ENCODE measurements around the gene MAMLD1.

MAMLD1 gene

GRCh38 chrX:150357790-150358189, 5.3 kb upstream of the MAMLD1 start:
- no peaks in the 10 kb centered on the region for H3K9me3 ChIP-seq (ENCODE audit: insufficient read depth, low read depth, low read length)
- H3K36me3 ChIP-seq (ENCODE audit: insufficient read depth, low read depth, low read length): no peaks in the 10 kb centered on the region
- H3K4me1 ChIP-seq (ENCODE audit: insufficient read depth, low read length): no peaks in the 10 kb centered on the region
- H3K9ac ChIP-seq (ENCODE audit: low read depth, low read length): no peak overlapping the region
- no peak overlapping the region for H3K27ac ChIP-seq (ENCODE audit: low read length)
- no peak overlapping the region for H3K4me3 ChIP-seq (ENCODE audit: low read length)
- peaks cover 45% of the 10 kb centered on the region for H3K27me3 ChIP-seq (ENCODE audit: insufficient read depth, low read length)

DNA sequence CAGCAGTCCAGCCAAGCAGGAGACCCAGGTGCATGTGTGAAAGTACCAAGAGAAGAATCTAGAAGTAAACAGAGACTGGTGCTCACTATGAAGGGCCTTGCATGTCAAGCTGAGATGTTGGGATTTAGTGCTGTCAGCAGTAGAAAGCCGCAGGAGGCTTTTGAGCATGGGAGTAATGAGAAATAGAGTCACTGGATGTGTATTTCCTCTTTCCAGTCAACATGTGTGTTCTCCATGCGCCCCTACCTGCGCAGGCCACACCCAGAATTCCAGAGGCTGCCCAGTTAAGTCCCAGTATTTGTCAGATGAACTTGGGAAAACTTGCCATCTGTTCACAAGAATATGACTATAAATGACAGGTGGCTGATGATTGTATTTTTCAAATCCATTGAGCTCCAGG, 4.5 kb upstream of the MAMLD1 start:
- Histone ChIP-seq H3K9ac (ENCODE audit: low read depth, low read length) (no peak overlapping the region), H3K36me3 (ENCODE audit: insufficient read depth, low read depth, low read length) (no peaks in the 10 kb centered on the region), H3K4me1 (ENCODE audit: insufficient read depth, low read length) (no peaks in the 10 kb centered on the region), H3K4me3 (ENCODE audit: low read length) (no peak overlapping the region), H3K27ac (ENCODE audit: low read length) (no peak overlapping the region), H3K27me3 (ENCODE audit: insufficient read depth, low read length) (peaks cover 54% of the 10 kb centered on the region), H3K9me3 (ENCODE audit: insufficient read depth, low read depth, low read length) (no peaks in the 10 kb centered on the region)

GRCh38 chrX:150360331-150360730, 2.8 kb upstream of the MAMLD1 start:
- Histone ChIP-seq H3K9ac (ENCODE audit: low read depth, low read length) (no peak overlapping the region), H3K9me3 (ENCODE audit: insufficient read depth, low read depth, low read length) (no peaks in the 10 kb centered on the region), H3K36me3 (ENCODE audit: insufficient read depth, low read depth, low read length) (no peaks in the 10 kb centered on the region), H3K4me1 (ENCODE audit: insufficient read depth, low read length) (no peaks in the 10 kb centered on the region), H3K27me3 (ENCODE audit: insufficient read depth, low read length) (peaks cover 65% of the 10 kb centered on the region), H3K27ac (ENCODE audit: low read length) (no peak overlapping the region), H3K4me3 (ENCODE audit: low read length) (no peak overlapping the region)

DNA sequence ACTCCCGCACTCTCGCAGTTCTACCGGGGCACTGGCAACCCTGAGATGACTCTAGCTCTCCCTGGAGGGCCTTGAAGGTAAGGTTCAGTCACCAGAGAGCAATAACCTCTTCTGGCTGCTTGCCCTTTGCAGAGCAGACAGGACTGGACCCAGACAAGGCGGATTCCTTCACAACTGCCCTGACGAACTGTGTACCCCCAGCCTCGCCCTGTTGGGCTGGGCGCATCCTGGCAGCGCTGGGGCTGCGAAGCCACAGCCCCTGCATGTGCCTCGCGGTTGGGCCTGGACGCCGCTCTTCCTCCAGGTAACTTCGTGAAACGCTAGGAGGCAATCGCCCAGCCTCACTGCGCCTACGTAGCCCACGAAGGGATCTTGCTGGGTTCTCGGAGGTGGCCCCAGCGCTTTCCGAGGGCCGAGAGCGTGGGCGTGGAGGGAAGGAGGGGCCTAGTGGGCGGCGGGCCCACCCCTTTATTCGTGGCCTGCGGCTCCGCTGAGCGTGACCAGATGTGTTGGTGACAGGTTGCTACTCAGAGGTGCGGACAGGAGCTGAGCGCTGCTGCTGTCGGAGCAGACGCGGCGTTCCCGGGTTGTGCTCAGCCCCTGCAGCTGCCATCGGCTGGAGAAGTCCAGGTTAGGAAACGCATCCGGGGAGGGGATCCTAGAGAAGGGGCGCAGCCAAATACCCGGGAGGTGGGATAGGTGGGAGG, 1.9 kb upstream of the MAMLD1 start:
- Histone ChIP-seq H3K9me3 (ENCODE audit: insufficient read depth, low read depth, low read length) (no peaks in the 10 kb centered on the region), H3K4me3 (ENCODE audit: low read length) (peak overlapping the region; percentile 60; the same call in 1 of the 2 replicates), H3K4me1 (ENCODE audit: insufficient read depth, low read length) (no peaks in the 10 kb centered on the region), H3K27me3 (ENCODE audit: insufficient read depth, low read length) (peaks cover 73% of the 10 kb centered on the region), H3K9ac (ENCODE audit: low read depth, low read length) (no peak overlapping the region), H3K27ac (ENCODE audit: low read length) (no peak overlapping the region), H3K36me3 (ENCODE audit: insufficient read depth, low read depth, low read length) (no peaks in the 10 kb centered on the region)

- Histone ChIP-seq H3K9ac (ENCODE audit: low read depth, low read length) (no peak overlapping the region), H3K36me3 (ENCODE audit: insufficient read depth, low read depth, low read length) (no peaks in the 10 kb centered on the region), H3K9me3 (ENCODE audit: insufficient read depth, low read depth, low read length) (no peaks in the 10 kb centered on the region), H3K4me1 (ENCODE audit: insufficient read depth, low read length) (no peaks in the 10 kb centered on the region), H3K27ac (ENCODE audit: low read length) (no peak overlapping the region), H3K4me3 (ENCODE audit: low read length) (peak overlapping the region; percentile 60), H3K27me3 (ENCODE audit: insufficient read depth, low read length) (peaks cover 79% of the 10 kb centered on the region)
Observed at GRCh38 chrX:150361777-150362351, 1.3 kb upstream of the MAMLD1 start.

- Histone ChIP-seq H3K9me3 (ENCODE audit: insufficient read depth, low read depth, low read length) (no peaks in the 10 kb centered on the region), H3K4me1 (ENCODE audit: insufficient read depth, low read length) (no peaks in the 10 kb centered on the region), H3K4me3 (ENCODE audit: low read length) (peak overlapping the region; percentile 60), H3K9ac (ENCODE audit: low read depth, low read length) (no peak overlapping the region), H3K27me3 (ENCODE audit: insufficient read depth, low read length) (peaks cover 81% of the 10 kb centered on the region), H3K36me3 (ENCODE audit: insufficient read depth, low read depth, low read length) (no peaks in the 10 kb centered on the region), H3K27ac (ENCODE audit: low read length) (no peak overlapping the region)
Observed at GRCh38 chrX:150363561-150364346, 637 bp downstream of the MAMLD1 start.

DNA sequence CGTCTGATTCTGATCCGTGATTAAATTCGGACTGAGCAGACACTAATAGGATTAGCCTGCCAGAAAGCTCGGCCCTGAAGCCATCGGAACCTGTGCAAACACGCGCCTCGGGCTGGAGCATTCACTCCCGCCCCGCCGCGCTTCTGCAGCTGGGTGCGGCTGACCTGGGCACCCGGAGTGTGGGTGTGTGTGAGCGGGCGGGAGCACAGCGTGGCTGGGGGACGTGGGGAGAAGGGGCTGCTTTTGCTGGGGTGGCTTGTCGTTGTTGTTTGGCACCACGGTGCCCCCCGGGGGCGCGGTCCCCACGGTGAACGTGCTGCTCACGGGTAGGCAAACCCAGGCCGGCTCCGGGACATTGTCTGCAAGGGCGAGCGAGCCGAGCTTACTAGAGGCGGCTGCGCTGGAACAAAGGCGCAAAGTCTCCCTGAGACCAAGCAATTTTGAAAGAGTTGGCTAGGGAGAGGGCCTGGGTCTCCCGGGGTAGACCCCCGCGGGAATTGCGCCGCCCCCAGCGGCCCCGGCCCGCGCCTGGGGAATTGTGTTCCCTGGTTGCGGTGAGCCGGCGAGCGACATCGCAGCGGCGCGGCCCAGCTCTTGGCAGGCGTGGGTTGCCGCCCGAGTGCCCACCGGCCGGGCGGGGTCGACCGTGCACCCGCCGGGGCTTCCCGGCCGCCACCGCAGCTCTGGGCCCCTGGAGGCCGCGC, 1.4 kb downstream of the MAMLD1 start:
- no peak overlapping the region for H3K9ac ChIP-seq (ENCODE audit: low read depth, low read length)
- H3K4me1 ChIP-seq (ENCODE audit: insufficient read depth, low read length): no peaks in the 10 kb centered on the region
- peak overlapping the region; percentile 60 for H3K4me3 ChIP-seq (ENCODE audit: low read length)
- H3K27me3 ChIP-seq (ENCODE audit: insufficient read depth, low read length): peaks cover 73% of the 10 kb centered on the region
- H3K36me3 ChIP-seq (ENCODE audit: insufficient read depth, low read depth, low read length): no peaks in the 10 kb centered on the region
- H3K9me3 ChIP-seq (ENCODE audit: insufficient read depth, low read depth, low read length): no peaks in the 10 kb centered on the region
- H3K27ac ChIP-seq (ENCODE audit: low read length): no peak overlapping the region

GRCh38 chrX:150365051-150365989, 2.2 kb downstream of the MAMLD1 start:
- Histone ChIP-seq H3K36me3 (ENCODE audit: insufficient read depth, low read depth, low read length) (no peaks in the 10 kb centered on the region), H3K9ac (ENCODE audit: low read depth, low read length) (no peak overlapping the region), H3K4me1 (ENCODE audit: insufficient read depth, low read length) (no peaks in the 10 kb centered on the region), H3K27me3 (ENCODE audit: insufficient read depth, low read length) (peaks cover 65% of the 10 kb centered on the region), H3K4me3 (ENCODE audit: low read length) (peak overlapping the region; percentile 67), H3K9me3 (ENCODE audit: insufficient read depth, low read depth, low read length) (no peaks in the 10 kb centered on the region), H3K27ac (ENCODE audit: low read length) (no peak overlapping the region)

- H3K9ac ChIP-seq (ENCODE audit: low read depth, low read length): no peak overlapping the region
- no peak overlapping the region for H3K27ac ChIP-seq (ENCODE audit: low read length)
- H3K9me3 ChIP-seq (ENCODE audit: insufficient read depth, low read depth, low read length): no peaks in the 10 kb centered on the region
- no peaks in the 10 kb centered on the region for H3K36me3 ChIP-seq (ENCODE audit: insufficient read depth, low read depth, low read length)
- H3K27me3 ChIP-seq (ENCODE audit: insufficient read depth, low read length): peaks cover 56% of the 10 kb centered on the region
- no peaks in the 10 kb centered on the region for H3K4me1 ChIP-seq (ENCODE audit: insufficient read depth, low read length)
- H3K4me3 ChIP-seq (ENCODE audit: low read length): peak overlapping the region; percentile 67
Observed at GRCh38 chrX:150365990-150366911, 3.1 kb downstream of the MAMLD1 start.

GRCh38 chrX:150366951-150367545, 3.9 kb downstream of the MAMLD1 start:
- Histone ChIP-seq H3K27ac (ENCODE audit: low read length) (no peak overlapping the region), H3K9ac (ENCODE audit: low read depth, low read length) (no peak overlapping the region), H3K27me3 (ENCODE audit: insufficient read depth, low read length) (peaks cover 48% of the 10 kb centered on the region), H3K9me3 (ENCODE audit: insufficient read depth, low read depth, low read length) (no peaks in the 10 kb centered on the region), H3K36me3 (ENCODE audit: insufficient read depth, low read depth, low read length) (no peaks in the 10 kb centered on the region), H3K4me1 (ENCODE audit: insufficient read depth, low read length) (no peaks in the 10 kb centered on the region), H3K4me3 (ENCODE audit: low read length) (peak overlapping the region; percentile 67; the same call in 1 of the 2 replicates)
